Omental fat pad (tissue), 4 donors: ENCODE results near the gene BABAM2. TPM values are rescaled to one million over a fixed set of nuclear protein-coding genes. Genes with fewer than 3 reads are reported as not detected.

Experiments used
- ATAC-seq: fragments of 150-250 bp; one replicate; pipeline ENCODE4 v1.9.1; 2016; ENCODE audit warnings: mild to moderate bottlenecking, moderate library complexity; ENCODE audit not compliant: low FRiP score
- DNase-seq: peaks from one replicate; pipeline ENCODE4 v3.0.0-alpha.2; 2019; ENCODE audit warnings: low spot score
- CTCF ChIP-seq, 3 donors: fragments of 450-650 bp; IDR thresholded peaks; one replicate each; pipeline ENCODE4 v1.5.1; 2016 to 2017; ENCODE audit warnings: antibody characterized with exemption in 3 of 3, mild to moderate bottlenecking in 3 of 3, moderate library complexity in 2 of 3
- total RNA-seq, 4 donors: library from RNA; depleted of rRNA; stranded (reverse); fragments of >200 nt; gene quantifications; one replicate each; pipeline ENCODE4 v1.1.0, GENCODE V29; 2016

BABAM2 gene
- total RNA-seq, 4 donors from 2014 or later, result 29.2 to 41.0 (median 36.5) TPM

- DNase-seq (no peak), ATAC-seq (no peak)
- no peak for TF ChIP-seq CTCF (IDR thresholded peaks at IDR 0.05)
Observed at GRCh38 chr2:27897717-27898116, 7.2 kb downstream of the BABAM2 start.

DNA sequence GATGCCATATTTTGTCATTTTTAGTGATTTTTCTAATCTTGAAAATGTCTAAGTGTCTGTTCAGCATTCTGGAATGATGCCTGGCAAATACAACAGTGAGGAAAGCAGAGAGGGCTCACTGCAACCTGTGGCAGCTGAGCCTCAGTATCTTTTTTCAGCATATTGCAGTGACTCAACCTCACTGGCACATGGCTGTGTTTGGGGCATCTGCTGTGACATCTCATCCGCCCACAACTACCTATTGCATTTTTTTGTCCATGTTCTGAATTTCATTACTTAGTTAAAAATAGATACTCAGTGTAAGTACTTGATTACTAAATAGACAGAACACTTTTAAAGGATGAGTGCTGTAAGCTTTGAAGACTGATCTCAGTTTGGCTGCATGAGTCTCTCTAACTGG is 10.7 kb downstream of the BABAM2 start:
- TF ChIP-seq CTCF (IDR thresholded peaks at IDR 0.05), result no peak

DNA sequence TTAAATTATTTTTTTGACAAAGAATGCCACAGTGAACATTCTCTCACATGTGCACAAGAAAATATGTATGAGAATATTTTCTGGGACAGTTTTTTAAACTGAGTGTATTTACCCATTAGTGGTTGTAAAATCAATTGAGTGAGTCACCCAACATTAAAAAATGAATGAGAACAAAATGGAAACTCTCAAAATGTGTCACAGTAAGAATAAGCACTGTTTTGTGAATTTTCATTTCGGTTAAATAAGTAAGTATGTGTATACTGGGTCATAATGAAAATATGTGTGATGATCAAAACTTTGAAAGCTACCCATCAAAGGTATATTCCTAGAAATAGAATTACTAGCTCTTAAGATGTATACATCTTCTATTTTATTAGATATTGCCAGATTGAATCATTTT is 11.6 kb downstream of the BABAM2 start:
- ATAC-seq (no peak), DNase-seq (no peak)
- no peak for TF ChIP-seq CTCF (IDR thresholded peaks at IDR 0.05)

More for the DNA sequence above, 10.7 kb downstream of the BABAM2 start:
- ATAC-seq (no peak), DNase-seq (no peak)

- TF ChIP-seq CTCF (IDR thresholded peaks at IDR 0.05), result no peak
Observed at GRCh38 chr2:27903018-27903417, 12.5 kb downstream of the BABAM2 start.

GRCh38 chr2:27903649-27904404 is 13.3 kb downstream of the BABAM2 start:
- ATAC-seq (peak; percentile 39), DNase-seq (no peak)
- TF ChIP-seq CTCF (IDR thresholded peaks at IDR 0.05), result no peak

More at GRCh38 chr2:27903018-27903417, 12.5 kb downstream of the BABAM2 start:
- DNase-seq, result no peak
- no peak for ATAC-seq

GRCh38 chr2:27904405-27904665 is 13.8 kb downstream of the BABAM2 start:
- TF ChIP-seq CTCF (IDR thresholded peaks at IDR 0.05), result no peak
- no peak for DNase-seq
- no peak for ATAC-seq

DNA sequence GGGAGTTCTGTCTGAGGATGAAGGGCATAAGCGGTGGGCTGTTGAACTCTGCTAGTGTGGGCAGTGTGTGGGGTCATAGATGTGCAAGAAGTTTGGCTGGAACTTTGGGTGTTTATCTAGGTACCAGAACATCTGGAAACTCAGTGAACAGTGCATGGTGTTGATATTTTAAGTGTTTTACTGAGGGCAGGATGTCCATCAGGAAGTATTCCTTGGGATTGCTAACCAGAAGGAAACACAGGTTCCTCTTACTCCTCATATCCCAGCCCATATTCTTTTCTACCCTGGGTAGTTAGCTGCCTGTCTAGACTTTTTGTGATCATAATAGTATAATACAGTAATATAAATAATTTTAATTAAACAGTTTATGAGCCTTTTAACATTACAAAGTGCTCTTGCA is 15.5 kb downstream of the BABAM2 start:
- no peak for DNase-seq
- no peak for ATAC-seq
- TF ChIP-seq CTCF (IDR thresholded peaks at IDR 0.05), result no peak
